ENCODE data around the gene EPHA6. TPM values are rescaled to one million over a fixed set of nuclear protein-coding genes. Genes with fewer than 3 reads are reported as not detected.

Gene EPHA6
- total RNA-seq, 1 experiment from 2014 or later, result 0.61 TPM

GRCh38 chr3:97658668-97659285 is 844.4 kb downstream of the EPHA6 start:
- Histone ChIP-seq H3K23me2 (ENCODE audit: insufficient read length, low read depth, low read length, poor library complexity, severe bottlenecking) (no peaks in the 10 kb centered on the region), H3K56ac (ENCODE audit: insufficient read length, low read depth, low read length) (no peak overlapping the region), H3K4ac (ENCODE audit: low read depth, low read length) (no peak overlapping the region), H3K14ac (ENCODE audit: insufficient read depth, low read length) (no peak overlapping the region), H3K9ac (ENCODE audit: extremely low read depth, insufficient read length, low read length) (no peak overlapping the region), H3K79me2 (ENCODE audit: insufficient read depth, low read length) (no peaks in the 10 kb centered on the region), H4K8ac (replicated peaks; ENCODE audit: insufficient read length, low read depth, low read length) (no peak overlapping the region), H4K91ac (ENCODE audit: insufficient read length, low read depth, low read length) (no peak overlapping the region), H2BK20ac (ENCODE audit: low read depth, low read length, poor library complexity, severe bottlenecking) (no peak overlapping the region), H3K18ac (ENCODE audit: insufficient read length, low read depth, low read length) (no peak overlapping the region), H3K79me1 (ENCODE audit: insufficient read depth, low read depth, low read length, poor library complexity, severe bottlenecking) (no peaks in the 10 kb centered on the region), H2AK5ac (ENCODE audit: insufficient read length, low read length) (no peak overlapping the region), H4K20me1 (ENCODE audit: control insufficient read depth, insufficient read depth, insufficient read length) (no peaks in the 10 kb centered on the region), H2BK15ac (ENCODE audit: low read depth, low read length) (no peak overlapping the region), H4K5ac (ENCODE audit: insufficient read length, low read depth, low read length) (no peak overlapping the region), H2BK12ac (ENCODE audit: insufficient read length, low read depth, low read length) (no peak overlapping the region), H3K4me2 (ENCODE audit: insufficient read depth, insufficient read length, low read length) (no peak overlapping the region), H2BK120ac (ENCODE audit: low read depth, low read length, poor library complexity, severe bottlenecking) (no peak overlapping the region), H3K27me3 (ENCODE audit: insufficient read depth, low read length) (no peaks in the 10 kb centered on the region), H3K27ac (ENCODE audit: insufficient read length, low read depth, low read length) (no peak overlapping the region), H2AFZ (ENCODE audit: low read length) (no peak overlapping the region), H3K23ac (ENCODE audit: insufficient read length, low read depth, low read length) (no peak overlapping the region), H2BK5ac (ENCODE audit: insufficient read length, low read length) (no peak overlapping the region), H3K9me3 (ENCODE audit: control insufficient read depth, low read depth, low read length) (no peaks in the 10 kb centered on the region), H3T11ph (ENCODE audit: low read length) (no peak overlapping the region), H3K4me1 (ENCODE audit: insufficient read depth, low read length) (peaks cover 4% of the 10 kb centered on the region)
- DNase-seq, result no peak
- Mint-ChIP-seq H3K36me3 (ENCODE audit: insufficient read depth in 1 of 3, low read depth in 3 of 3) (peaks cover 0 to 2% (median 0%) of the 10 kb centered on the region in 3 experiments; a peak in 1 of 7 replicates), H3K4me1 (peaks cover 9 to 14% of the 10 kb centered on the region in 2 experiments), H3K4me3 (no peak overlapping the region), H3K27ac (no peak overlapping the region), H3K27me3 (ENCODE audit: low read depth) (peaks cover 3% of the 10 kb centered on the region), H3K9me3 (peaks cover under 1 to 3% of the 10 kb centered on the region in 2 experiments; a peak in 2 of 5 replicates)
- peak; percentile 85 for TF ChIP-seq CTCF (conservative IDR thresholded peaks at IDR 0.05)
- WGBS (ENCODE audit: extremely low coverage, insufficient read length, low lambda C conversion rate), result no CpG with 5 or more reads among the region's 3 CpGs
